RWPE1 (cell line): ENCODE measurements around the gene ADCY7.

Source experiments
- CTCF ChIA-PET: fragments of 350-600 bp; sonication (Branson Sonifier 250); formaldehyde crosslinking; extraction: SDS; loops from one replicate; lab custom pipeline; 2021; lab: Yijun Ruan, JAX
- POLR2A ChIA-PET: fragments of 400-600 bp; formaldehyde crosslinking; extraction: SDS; loops from one replicate; lab custom pipeline; 2020; ENCODE audit warnings: antibody characterized with exemption; ENCODE audit not compliant: low non-redundant PET; lab: Yijun Ruan, JAX
- DNase-seq: peaks from one replicate; pipeline ENCODE4 v3.0.0; 2012; ENCODE audit warnings: low spot score
- H3K27ac ChIP-seq: fragments of 450-650 bp; 2 replicates; pipeline ENCODE4 v1.5.1; 2017
- TF ChIP-seq, protein P1 (sequence below): fragments of 450-650 bp; conservative IDR thresholded peaks from 2 replicates; pipeline ENCODE4 v1.5.1; 2017; ENCODE audit warnings: low read depth, mild to moderate bottlenecking

The ADCY7 gene

DNA sequence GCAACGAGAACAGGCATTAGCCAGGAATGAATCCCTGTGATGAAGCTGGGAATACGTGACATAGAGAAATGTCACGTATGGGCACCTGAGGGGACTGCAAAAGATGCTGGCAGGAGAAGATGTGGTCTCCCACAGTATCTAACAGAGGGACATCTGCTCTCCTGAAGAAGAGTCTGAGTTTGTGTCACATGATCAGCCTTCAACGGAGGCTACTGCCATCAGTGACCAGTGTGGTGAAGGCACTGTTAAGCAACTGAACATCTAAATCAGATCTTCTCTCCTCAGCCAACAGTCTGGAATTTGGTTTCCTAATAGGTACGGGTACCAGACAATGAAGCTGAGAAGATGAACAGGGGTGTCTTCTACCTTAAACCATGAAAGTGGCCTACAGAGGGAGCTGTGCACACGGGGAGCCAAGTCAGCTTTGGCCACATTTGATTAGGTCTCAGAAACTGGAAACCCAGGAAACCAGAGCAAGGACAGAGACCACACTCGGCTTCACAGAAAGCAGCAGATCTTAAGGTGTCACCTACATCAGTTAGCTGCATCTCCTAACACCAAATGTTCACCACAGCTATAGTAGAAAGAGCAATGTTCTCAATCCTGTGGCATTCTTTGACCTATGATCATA is 60.6 kb downstream of the ADCY7 start:
- DNase-seq = no peak
- POLR2A ChIA-PET = interaction anchor here (0.6 kb wide), 1 partner anchor 300 kb away, joined by 3 read pairs; no protein-coding TSS in a partner anchor
- TF ChIP-seq, protein P1, sequence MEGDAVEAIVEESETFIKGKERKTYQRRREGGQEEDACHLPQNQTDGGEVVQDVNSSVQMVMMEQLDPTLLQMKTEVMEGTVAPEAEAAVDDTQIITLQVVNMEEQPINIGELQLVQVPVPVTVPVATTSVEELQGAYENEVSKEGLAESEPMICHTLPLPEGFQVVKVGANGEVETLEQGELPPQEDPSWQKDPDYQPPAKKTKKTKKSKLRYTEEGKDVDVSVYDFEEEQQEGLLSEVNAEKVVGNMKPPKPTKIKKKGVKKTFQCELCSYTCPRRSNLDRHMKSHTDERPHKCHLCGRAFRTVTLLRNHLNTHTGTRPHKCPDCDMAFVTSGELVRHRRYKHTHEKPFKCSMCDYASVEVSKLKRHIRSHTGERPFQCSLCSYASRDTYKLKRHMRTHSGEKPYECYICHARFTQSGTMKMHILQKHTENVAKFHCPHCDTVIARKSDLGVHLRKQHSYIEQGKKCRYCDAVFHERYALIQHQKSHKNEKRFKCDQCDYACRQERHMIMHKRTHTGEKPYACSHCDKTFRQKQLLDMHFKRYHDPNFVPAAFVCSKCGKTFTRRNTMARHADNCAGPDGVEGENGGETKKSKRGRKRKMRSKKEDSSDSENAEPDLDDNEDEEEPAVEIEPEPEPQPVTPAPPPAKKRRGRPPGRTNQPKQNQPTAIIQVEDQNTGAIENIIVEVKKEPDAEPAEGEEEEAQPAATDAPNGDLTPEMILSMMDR = no peak
- no peak overlapping the region for H3K27ac ChIP-seq
- CTCF ChIA-PET = interaction anchor here (0.6 to 1.3 kb wide), 6 partner anchors 13 to 694 kb away, joined by 3 to 5 read pairs (median 3); partner anchors contain the start of gene CNEP1R1

DNA sequence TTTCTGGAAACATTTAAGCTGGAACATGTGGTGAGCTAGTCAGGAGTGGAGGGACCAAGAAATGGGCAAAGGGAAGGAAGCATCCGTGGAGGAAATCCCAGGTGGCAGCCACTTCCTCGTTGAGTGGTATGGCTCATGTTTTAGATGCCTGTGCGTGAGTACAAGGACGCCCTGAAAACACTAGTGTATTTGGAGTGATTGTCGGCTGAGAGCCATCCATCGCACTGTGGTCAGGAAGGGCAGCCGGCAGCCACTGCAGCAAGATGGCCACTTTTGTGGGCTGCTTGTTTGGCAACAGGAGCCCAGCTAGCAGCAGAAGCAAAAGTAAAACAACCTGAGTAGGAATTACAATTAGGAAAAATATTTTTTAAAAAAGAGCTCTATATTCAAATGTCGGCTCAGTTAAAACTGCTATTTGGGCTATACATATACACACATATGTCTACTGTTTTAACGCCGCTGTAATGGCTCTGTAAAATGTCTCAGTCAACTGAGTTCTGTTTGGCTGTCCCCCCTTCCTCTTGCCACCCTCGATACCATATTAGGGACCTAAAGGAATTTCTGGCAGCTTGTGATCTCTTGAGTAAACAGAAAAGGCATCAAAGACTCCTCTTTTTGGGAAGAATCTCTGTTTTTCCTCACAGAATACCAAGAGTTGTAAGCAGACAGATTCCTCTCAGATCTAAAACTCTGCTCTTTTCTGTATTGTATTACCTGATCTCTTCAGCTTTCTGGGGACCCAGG is 63.3 kb downstream of the ADCY7 start:
- DNase-seq = no peak
- TF ChIP-seq, protein P1 = no peak
- no peak overlapping the region for H3K27ac ChIP-seq
- ChIA-PET CTCF (no interaction called here), POLR2A (no interaction called here)

DNA sequence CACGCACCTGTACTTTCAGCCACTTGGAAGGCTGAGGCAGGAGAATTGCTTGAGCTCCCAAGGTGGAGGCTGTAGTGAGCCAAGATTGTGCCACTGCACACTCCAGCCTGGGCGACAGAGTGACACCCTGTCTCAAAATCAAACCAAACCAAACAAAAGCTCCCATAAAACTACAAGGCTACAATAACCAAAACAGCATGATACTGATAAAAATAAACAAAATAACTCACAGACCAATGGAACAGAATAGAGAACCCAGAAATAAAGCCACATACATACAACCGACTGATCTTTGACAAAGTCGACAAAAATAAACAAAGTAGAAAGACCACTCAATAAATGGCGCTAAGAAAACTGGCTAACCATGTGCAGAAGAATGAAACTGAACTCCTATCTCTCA is 65.2 kb downstream of the ADCY7 start:
- ChIA-PET CTCF (no interaction called here), POLR2A (no interaction called here)
- TF ChIP-seq, protein P1 = no peak

DNA sequence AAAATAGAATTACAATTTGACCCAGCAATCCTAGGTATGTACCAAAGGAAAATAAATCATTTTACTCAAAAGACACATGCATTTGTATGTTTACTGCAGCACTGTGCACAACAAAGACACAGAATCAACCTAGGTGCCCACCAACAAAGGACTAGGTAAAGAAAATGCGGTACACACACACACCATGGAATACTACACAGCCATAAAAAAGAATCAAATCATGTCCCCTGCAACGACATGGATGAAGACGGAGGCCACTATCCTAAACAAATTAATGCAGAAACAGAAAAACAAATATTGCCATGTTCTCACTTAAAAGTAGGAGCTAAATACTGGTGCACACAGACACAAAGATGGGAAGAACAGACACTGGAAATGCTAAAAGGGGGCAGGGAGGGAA is 66.2 kb downstream of the ADCY7 start:
- no peak for DNase-seq
- H3K27ac ChIP-seq = no peak overlapping the region
- TF ChIP-seq, protein P1 = no peak
- ChIA-PET CTCF (no interaction called here), POLR2A (no interaction called here)

More for the DNA sequence above, 65.2 kb downstream of the ADCY7 start:
- no peak for DNase-seq
- H3K27ac ChIP-seq = no peak overlapping the region

DNA sequence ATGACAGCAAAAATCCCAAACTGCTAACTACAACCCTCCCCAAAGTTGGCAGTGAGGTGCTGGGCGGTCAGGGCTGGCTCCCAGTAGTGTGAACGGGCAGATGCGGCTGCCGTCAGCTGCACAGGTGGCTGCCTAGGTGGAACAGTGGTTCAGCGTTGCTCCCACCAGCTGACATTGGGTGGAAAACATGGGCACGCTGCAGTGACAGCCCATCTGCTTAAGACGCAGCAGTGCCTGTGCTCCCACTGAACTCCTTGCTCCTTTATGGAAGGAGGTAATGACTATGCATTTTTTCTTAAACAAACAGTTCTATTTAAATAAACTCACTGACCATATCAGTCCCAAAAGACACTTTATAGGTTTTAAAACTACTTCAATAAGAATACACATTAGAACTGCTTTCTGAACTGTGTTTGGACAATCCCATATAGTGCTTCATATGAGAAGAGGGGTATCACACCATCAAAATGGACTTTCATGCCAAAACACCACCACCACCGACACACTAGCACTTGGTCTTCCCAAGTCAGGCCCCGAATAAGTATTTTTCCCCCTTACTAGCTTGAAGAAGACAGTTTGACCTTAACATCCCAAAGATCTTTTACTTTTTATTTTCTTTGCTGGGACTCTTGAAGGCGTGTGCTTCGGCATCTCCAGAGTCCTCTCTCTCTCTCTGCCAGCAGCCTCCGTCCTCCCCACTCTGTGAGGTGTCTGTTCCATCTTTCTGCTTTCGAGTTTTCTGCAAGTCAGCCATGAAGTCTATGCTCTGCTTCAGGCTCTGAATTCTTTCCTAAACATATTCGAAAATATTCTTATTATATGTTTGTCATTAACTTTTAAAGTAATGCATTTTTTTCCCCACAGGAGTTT is 68.0 kb downstream of the ADCY7 start:
- H3K27ac ChIP-seq = no peak overlapping the region
- no peak for DNase-seq
- ChIA-PET POLR2A (no interaction called here), CTCF (interaction anchor here (0.6 kb wide), 1 partner anchor 19 kb away, joined by 3 read pairs; no protein-coding TSS in a partner anchor)
- TF ChIP-seq, protein P1 = no peak
